HG02798 (cell line): ENCODE results near the gene CEP44.
A peak's percentile ranks its signal among the peaks of the same experiment; 100 is the strongest.
"Not testable (repeated sequence)": the region's sequence is repeated elsewhere in the genome, so short reads cannot be mapped to it uniquely, and the experiment has no call there.

Experiments
- ATAC-seq: cut with Tn5 transposase; IDR thresholded peaks from one replicate; pipeline ENCODE4 v1.9.1; 2021; ENCODE audit warnings: mild to moderate bottlenecking; ENCODE audit not compliant: unreplicated experiment, poor library complexity

CEP44 gene

DNA sequence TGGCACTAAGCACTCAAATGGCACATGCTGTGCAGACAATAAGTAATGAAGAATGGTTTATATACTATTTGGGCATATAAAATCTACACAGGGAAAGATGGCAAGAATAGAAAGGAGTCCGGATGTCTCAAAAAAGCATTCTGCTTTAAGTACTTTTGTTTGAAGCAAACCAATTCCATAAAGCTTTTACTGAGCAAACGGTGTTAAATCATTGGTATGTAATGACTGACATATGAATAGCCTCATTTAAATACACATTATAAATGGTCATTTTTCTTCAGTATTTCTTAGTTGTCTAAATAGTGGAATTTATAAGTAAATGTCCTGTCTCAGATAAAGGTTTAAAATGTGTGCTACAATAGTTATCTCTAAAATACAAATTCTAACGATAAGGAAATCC is 6.3 kb upstream of the CEP44 start:
- ATAC-seq = no peak

- ATAC-seq = no peak
Measured at GRCh38 chr4:174278467-174278866, 5.2 kb upstream of the CEP44 start.

- ATAC-seq = no peak
Measured at GRCh38 chr4:174279433-174280155, 4.1 kb upstream of the CEP44 start.

DNA sequence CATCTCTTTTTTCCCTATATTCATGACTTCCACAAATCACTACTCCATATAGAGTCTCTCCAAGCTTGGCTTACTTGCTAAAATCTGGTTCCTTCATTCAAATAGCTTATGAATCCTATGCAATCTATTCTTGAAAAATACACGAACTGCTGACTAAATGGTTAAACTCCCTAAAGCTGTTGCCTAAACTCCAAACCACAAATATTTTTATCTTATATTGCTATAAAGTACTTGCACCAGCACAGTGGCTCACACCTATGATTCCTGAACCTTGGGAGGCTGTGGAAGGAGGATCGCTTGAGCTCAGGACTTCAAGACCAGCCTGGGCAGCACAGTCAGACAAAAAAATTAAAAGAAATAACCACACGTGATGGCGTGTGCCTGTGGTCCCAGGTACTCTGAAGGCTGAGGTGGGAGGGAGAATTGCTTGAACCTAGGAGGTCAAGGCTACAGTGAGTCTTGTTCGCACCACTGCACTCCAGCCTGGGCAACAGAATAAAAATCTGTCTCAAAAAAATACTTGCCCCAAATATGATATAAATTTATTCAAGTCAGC is 2.5 kb upstream of the CEP44 start:
- ATAC-seq = no peak

- ATAC-seq = no peak
Measured at GRCh38 chr4:174281901-174282300, 1.8 kb upstream of the CEP44 start.

- ATAC-seq = peak; percentile 99
Measured at GRCh38 chr4:174282836-174283506, 740 bp upstream of the CEP44 start.

DNA sequence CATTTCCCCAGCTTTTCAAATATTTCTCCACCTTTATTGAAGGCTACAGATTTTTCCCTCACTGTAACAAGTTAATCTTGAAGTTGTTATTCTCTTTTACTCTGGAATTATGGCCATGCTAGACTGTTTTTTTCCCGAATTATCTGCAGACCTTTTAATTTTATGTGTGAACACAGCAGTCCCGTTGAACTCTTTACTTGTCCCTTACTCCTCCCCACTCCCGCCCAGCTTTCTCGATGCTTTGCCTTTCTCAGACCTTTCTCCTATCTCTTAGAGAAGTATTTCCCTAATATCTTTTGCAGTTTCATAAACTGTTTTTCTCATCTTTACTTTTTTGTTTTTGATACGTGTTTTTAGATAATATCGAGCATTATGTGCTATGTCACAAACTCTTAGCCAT is 776 bp downstream of the CEP44 start:
- no peak for ATAC-seq

DNA sequence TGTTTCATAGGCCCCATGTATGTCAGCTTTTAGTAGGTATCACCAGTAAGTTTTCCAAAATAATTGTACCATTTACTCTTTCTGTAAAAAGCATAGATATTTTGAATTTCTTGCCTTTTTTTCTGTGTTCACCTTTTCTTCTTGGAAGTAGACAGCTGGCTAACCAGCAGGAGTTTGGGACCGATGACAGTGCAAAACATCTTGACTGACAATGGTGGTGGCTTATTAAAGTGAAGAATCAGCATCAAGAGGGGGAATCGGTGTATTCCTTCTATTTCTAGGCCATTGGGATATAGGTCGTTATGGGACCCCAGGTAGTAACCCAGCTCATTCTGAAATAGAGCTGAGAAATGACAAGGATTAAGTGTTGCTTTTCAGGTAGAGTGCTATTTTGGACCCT is 3.2 kb downstream of the CEP44 start:
- ATAC-seq = no peak

GRCh38 chr4:174292473-174292872 is 8.8 kb downstream of the CEP44 start:
- ATAC-seq = no peak

DNA sequence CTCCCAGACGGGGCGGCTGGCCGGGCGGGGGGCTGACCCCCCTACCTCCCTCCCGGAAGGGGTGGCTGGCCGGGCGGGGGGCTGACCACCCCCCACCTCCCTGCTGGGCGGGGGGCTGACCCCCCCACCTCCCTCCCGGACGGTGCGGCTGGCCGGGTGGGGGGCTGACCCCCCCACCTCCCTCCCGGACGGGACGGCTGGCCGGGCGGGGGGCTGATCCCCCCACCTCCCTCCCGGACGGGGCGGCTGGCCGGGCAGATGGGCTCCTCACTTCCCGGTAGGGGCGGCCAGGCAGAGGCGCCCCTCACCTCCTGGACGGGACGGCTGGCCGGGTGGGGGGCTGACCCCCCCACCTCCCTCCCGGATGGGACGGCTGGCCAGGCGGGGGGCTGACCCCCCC is 10.9 kb downstream of the CEP44 start:
- not testable (repeated sequence) for ATAC-seq

DNA sequence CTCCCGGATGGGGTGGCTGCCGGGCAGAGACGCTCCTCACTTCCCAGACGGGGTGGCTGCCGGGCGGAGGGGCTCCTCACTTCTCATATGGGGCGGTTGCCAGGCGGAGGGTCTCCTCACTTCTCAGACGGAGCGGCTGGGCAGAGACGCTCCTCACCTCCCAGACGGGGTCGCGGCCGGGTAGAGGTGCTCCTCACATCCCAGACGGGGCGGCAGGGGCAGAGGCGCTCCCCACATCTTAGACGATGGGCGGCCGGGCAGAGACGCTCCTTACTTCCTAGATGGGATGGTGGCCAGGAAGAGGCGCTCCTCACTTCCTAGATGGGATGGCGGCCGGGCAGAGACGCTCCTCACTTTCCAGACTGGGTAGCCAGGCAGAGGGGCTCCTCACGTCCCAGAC is 11.4 kb downstream of the CEP44 start:
- ATAC-seq = not testable (repeated sequence)

DNA sequence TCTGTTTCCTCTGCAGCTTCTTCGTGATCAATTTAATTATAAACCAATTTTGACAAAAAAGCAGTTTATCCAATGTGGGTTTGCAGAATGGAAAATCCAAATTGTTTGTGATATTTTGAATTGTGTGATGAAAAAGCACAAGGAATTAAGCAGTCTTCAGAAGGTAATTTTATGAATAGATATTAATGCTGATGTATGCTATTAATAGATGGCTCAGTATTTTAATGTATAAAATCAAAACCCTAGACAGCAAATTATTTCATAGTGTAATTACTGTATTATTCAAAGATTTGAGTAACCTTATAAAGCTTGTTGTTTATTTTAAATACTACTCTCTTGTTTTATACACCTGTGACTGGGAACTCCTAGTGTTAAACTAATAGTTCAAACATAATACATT is 20.0 kb downstream of the CEP44 start:
- ATAC-seq = no peak

GRCh38 chr4:174304664-174305063 is 21.0 kb downstream of the CEP44 start:
- no peak for ATAC-seq

DNA sequence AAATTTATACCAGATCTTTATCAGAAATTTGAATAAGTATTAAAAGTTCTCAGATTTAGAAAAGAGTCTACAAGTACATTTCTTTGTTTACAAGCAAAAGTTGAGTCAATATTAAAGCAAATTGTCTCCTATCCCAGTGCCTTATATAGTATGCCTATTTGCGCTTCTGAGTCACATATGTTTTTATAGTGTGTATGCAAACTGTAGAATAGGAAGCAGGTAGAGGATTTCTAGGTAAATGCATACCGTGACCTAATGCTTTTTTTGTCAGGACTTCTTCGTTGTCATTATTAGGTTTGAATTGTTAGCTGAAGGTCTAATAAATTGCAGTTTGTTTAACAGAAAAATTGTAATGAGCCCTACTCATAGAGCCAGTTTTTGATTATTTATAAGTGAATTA is 22.2 kb downstream of the CEP44 start:
- no peak for ATAC-seq

- no peak for ATAC-seq
Measured at GRCh38 chr4:174307694-174308093, 24.0 kb downstream of the CEP44 start.

- no peak for ATAC-seq
Measured at GRCh38 chr4:174312993-174313392, 29.3 kb downstream of the CEP44 start.

DNA sequence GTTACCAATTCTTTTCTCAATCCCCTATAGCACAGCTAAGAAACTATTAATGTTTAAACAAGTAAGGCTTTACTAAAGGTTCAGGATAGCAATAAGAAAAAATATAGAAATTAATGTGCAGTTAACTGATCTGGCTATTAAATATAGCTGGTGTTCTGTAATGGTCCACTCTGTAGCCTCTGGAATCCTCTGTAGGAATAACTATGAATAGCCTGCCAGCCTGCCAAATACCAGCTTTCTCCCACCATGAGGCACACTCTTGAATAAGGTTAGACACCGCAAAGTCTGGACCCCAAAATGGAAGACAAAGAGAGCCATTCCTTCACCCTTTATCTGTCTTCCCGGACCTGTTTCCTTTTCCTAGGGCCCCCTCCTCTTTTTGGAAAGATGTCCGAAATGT is 30.6 kb downstream of the CEP44 start:
- no peak for ATAC-seq

- no peak for ATAC-seq
Measured at GRCh38 chr4:174314770-174315169, 31.1 kb downstream of the CEP44 start.

DNA sequence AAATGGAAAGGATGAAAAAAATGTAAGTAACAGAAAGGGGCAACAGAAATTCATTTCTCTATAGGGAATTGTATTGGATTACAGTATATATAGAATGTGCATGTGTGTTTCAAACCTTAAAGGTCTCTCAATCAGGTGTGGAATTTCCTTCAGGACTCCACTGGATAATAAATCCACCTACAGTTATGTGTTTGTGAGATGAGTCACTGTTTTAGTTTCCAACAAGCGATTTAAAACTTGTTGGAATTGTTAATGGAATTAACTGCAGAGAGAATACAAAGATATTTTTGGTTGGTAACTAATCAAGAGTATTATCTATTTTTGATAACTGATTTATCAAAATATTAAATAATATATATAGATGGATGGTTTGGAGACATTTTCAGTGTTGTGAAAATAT is 32.8 kb downstream of the CEP44 start:
- ATAC-seq = no peak

- no peak for ATAC-seq
Measured at GRCh38 chr4:174316954-174317353, 33.2 kb downstream of the CEP44 start.

DNA sequence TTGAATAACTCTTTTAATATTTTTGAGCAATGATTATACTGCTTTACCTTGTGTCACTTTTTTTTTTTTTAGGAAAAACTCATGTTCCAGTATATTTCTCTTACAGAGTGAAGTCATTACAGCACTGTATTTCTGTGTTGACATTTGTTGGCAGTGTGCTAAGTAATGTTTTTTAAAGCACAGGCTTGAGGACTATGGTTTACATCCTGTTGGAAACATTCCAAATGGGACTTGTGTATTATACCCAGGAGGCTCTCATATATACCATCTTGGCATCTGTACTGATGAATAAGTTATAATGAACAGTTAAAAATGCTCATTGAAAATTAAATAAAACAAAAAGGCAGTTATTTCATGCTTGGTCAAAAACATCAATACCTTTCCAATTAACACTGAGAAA is 33.8 kb downstream of the CEP44 start:
- ATAC-seq = no peak
